Stimulated activated naive B cell treated with anti-CD40 and anti-IgM and Interleukin-4, amounts not matched to agents 10 μg/mL and 1 μg/mL and 100 μg/mL, for 72 hours (primary cell): Measurements from ENCODE around the gene CFAP410.

ENCODE experiments used
- ATAC-seq, 2 donors: fragments of 150-1000 bp; cut with Tn5 transposase; replicated peaks; 2 replicates each; pipeline ENCODE4 v1.10.0; 2021; ENCODE audit warnings: moderate library complexity in 1 of 2
- DNase-seq: peaks from one replicate; pipeline ENCODE4 v3.0.0; 2021
- H3K27ac Mint-ChIP-seq: one replicate; pipeline ENCODE4 v1.8.0; 2022; ENCODE audit warnings: mild to moderate bottlenecking, mixed read lengths
- H3K27me3 Mint-ChIP-seq, 2 donors: one replicate each; pipeline ENCODE4 v1.8.0; 2022; ENCODE audit warnings: mixed read lengths in 2 of 2
- H3K36me3 Mint-ChIP-seq, 2 donors: one replicate each; pipeline ENCODE4 v1.8.0; 2022; ENCODE audit warnings: mixed read lengths in 2 of 2, mild to moderate bottlenecking in 1 of 2
- H3K4me1 Mint-ChIP-seq, 2 donors: one replicate each; pipeline ENCODE4 v1.8.0; 2022; ENCODE audit warnings: mixed read lengths in 2 of 2, mild to moderate bottlenecking in 1 of 2
- H3K4me3 Mint-ChIP-seq, 2 donors: one replicate each; pipeline ENCODE4 v1.8.0; 2022; ENCODE audit warnings: mild to moderate bottlenecking in 2 of 2, mixed read lengths in 2 of 2, moderate library complexity in 1 of 2
- H3K9me3 Mint-ChIP-seq, 2 donors: one replicate each; pipeline ENCODE4 v1.8.0; 2022; ENCODE audit warnings: mixed read lengths in 2 of 2, mild to moderate bottlenecking in 1 of 2

Gene CFAP410

DNA sequence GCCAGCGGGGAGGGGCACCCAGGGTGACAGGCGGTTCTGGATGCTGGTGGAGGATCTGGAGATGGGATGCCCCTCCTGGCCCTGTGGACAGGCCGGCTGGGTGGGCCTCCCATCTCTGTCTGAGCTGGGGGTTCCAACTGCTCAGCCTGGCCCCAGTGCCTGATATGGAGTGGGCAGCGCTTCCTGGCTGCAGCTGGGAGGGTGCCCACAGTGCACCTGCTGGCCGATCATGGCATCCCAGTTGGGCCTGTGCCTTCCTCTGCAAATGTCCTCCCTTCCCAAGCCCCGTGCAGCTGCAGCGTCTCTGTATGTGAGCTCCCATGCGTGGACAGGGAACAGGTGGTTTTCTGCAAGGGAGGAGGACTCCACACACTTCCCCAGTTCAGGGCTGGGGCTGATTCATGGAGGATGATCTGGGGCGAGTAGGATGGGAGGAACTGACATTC, 37.2 kb downstream of the CFAP410 start:
- Mint-ChIP-seq H3K4me3 (peak overlapping the region; percentile 88 to 90), H3K27ac (peak overlapping the region; percentile 62), H3K4me1 (peaks cover 52 to 71% of the 10 kb centered on the region in 2 donors), H3K9me3 (no peaks in the 10 kb centered on the region), H3K36me3 (peaks cover 8 to 21% of the 10 kb centered on the region in 2 donors), H3K27me3 (no peaks in the 10 kb centered on the region)
- DNase-seq = no peak
- no peak for ATAC-seq

DNA sequence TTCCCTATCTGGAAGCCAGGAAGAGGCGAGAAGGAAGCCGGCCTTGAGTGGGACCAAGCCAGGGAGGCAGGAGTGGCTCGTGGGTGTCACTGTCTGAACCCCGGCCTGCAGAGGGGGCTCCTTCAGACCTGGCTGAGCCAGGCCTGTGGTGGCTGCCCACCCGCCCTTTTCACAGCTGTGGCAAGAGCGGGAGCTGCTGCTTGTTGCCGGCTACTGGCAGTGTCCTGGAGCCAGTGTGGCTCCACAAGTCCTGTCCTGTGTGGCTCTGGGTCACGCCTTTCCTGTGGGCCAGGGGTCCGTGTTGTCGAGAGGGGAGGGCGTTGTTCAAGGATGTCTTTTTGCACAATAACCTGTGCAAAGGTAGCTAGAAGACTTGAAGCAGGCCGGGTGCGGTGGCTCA, 38.0 kb downstream of the CFAP410 start:
- DNase-seq (no peak), ATAC-seq (no peak)
- Mint-ChIP-seq H3K27me3 (no peaks in the 10 kb centered on the region), H3K9me3 (no peaks in the 10 kb centered on the region), H3K4me1 (peaks cover 53 to 79% of the 10 kb centered on the region in 2 donors), H3K27ac (peak overlapping the region; percentile 79), H3K4me3 (peak overlapping the region; percentile 88 to 90), H3K36me3 (peaks cover 4 to 17% of the 10 kb centered on the region in 2 donors)

DNA sequence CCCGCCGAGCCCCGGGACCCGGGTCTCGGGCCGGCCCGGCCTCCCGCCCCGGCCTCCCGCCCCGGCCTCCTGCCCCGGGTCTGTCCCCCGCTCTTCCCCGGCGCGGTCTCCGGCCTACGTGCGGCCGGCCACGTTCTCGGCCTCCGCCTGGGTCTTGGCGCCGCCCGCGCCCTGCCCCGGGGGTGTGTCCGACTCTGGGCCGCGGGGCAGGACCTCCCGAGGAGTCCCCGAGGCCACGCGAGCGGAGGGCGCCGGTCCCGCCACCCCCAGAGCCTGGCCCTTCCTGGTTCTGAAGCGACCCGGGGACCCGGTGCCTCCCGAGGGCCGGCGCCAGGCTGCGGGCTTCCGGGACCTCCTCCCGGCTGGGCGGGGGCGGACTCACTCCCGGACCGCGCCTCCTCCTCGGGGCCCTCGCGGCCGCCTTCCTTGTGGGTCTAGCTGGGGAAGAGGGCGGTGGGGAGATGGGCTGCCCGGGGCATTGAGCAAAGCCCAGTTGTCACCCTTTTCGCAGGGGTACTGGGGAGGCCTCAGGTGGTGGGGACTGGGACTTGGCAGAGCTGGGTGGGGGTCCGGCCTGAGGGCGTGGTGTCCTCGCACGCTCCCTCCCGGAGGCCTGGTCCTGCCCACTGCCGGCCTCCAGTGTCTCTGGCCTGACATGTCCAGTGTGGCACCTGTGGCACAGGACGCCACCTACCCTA, 38.8 kb downstream of the CFAP410 start:
- ATAC-seq = peak; percentile 19 to 25
- Mint-ChIP-seq H3K27me3 (no peaks in the 10 kb centered on the region), H3K9me3 (no peaks in the 10 kb centered on the region), H3K36me3 (peaks cover 4 to 17% of the 10 kb centered on the region in 2 donors), H3K27ac (peak overlapping the region; percentile 79), H3K4me1 (peaks cover 56 to 86% of the 10 kb centered on the region in 2 donors), H3K4me3 (peak overlapping the region; percentile 88 to 90)
- peak; percentile 48 for DNase-seq

DNA sequence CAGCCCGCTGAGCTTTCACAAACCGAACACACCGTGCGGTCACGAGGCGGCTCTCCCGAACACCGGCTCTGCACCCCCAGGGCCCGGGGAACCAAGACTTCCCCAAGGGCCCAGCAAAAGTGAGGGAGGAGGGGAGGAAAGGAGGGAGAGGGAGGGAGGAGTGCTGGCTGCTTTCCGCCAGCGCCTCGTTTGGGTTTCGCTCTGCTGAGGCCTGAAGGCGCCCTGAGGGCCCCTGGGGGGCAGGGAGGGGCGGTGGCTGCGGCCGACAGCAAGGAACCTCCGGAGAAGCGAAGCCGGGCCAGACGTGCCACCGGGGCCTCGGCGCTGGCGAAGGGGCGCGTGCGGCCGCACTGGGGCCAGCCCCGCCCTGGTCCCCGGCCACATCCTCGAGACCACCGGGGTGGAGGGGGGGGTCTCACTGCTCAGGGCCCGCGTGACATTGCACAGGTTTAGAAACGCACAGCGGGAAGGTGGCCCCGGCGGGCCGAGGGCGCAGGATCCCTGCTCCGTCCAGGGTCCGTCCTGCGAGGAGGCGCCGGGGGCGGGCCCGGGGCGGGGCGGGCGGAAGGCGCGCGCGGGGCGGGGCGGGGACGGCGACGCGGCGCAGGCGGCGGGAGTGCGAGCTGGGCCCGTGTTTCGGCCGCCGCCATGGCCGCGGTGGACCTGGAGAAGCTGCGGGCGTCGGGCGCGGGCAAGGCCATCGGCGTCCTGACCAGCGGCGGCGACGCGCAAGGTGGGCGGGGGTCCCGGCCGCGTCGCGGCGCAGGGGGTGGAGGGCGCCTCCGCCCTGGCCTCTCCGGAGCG, 39.5 kb downstream of the CFAP410 start, which contains the start of gene PFKL:
TSS of gene PFKL (plus strand) at position 596 of the 804 bp plus-strand sequence. CDS start at position 649, 53 bp downstream.
- H3K27me3 Mint-ChIP-seq = no peaks in the 10 kb centered on the region
- peak; percentile 82 for DNase-seq
- H3K4me3 Mint-ChIP-seq = peak within 1 kb of the TSS; percentile 88 to 90
- H3K27ac Mint-ChIP-seq = peak within 1 kb of the TSS; percentile 98
- ATAC-seq = peak; percentile 63 to 72
- H3K9me3 Mint-ChIP-seq = no peaks in the 10 kb centered on the region
- peaks cover 58 to 86% of the 10 kb centered on the region in 2 donors for H3K4me1 Mint-ChIP-seq
- peaks cover 0 to 11% of the 10 kb centered on the region in 2 donors for H3K36me3 Mint-ChIP-seq

DNA sequence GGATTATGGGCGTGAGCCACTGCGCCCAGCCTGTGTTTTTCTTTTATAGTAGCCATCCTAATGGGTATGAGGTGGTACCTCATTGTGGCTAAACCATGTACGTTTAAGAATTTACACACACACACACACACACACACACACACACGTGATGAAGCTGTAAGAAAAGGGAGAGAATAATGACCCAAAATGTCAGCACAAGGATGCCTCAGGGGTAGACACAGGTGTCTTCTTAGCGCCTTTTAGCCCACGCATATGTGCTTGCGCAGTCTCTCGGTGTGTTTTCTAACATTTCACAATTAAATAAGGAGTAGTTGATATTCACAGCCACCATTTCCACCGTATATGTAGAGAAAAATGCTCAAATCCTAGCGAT, 40.1 kb downstream of the CFAP410 start:
- Mint-ChIP-seq H3K36me3 (peaks cover 0 to 10% of the 10 kb centered on the region in 2 donors), H3K9me3 (no peaks in the 10 kb centered on the region), H3K27me3 (no peaks in the 10 kb centered on the region), H3K4me1 (peaks cover 58 to 87% of the 10 kb centered on the region in 2 donors), H3K4me3 (peak overlapping the region; percentile 85 to 90), H3K27ac (peak overlapping the region; percentile 98)
- no peak for DNase-seq
- peak; percentile 3 to 11 for ATAC-seq

DNA sequence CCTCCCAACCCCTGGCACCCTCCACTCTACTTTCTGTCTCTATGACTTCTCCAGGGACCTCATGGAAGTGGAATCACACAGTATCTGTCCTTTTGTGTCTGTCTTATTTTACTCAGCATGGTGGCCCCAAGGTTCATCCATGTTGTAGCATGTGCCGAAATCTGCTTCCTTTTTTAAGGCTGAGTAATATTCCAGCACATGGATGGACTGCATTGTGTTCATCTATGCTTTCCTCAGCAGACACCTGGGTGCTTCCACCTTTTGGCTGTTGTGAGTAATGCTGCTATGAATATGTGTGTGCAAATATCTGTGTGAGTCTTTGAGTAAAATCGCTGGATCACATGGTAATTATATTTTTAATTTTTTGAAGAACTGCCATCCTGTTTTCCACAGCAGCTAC, 40.9 kb downstream of the CFAP410 start:
- Mint-ChIP-seq H3K4me1 (peaks cover 52 to 81% of the 10 kb centered on the region in 2 donors), H3K36me3 (peaks cover 0 to 6% of the 10 kb centered on the region in 2 donors), H3K27ac (peak overlapping the region; percentile 62), H3K9me3 (no peaks in the 10 kb centered on the region), H3K4me3 (peak overlapping the region in 1 of 2 donors; percentile 57), H3K27me3 (no peaks in the 10 kb centered on the region)
- DNase-seq (no peak), ATAC-seq (no peak)

DNA sequence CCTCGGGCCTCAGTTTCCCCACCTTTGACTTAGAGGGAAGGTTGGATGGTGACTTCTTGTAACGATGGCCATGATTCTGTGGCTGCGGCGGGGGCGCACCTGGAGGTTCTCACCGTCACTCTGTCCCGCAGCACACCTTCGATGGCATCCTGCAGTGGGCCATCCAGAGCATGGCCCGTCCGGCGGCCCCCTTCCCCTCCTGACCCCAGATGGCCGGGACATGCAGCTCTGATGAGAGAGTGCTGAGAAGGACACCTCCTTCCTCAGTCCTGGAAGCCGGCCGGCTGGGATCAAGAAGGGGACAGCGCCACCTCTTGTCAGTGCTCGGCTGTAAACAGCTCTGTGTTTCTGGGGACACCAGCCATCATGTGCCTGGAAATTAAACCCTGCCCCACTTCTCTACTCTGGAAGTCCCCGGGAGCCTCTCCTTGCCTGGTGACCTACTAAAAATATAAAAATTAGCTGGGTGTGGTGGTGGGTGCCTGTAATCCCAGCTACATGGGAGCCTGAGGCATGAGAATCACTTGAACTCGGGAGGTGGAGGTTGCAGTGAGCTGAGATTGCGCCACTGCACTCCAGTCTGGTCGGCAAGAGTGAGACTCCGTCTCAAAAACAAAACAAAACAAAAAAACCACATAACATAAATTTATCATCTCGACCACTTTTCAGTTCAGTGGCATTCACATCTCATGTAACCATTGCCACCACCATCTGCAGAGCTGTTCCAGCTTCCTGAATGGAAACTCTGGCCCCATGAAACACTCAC, 41.5 kb downstream of the CFAP410 start:
- H3K27ac Mint-ChIP-seq = peak overlapping the region; percentile 77

DNA sequence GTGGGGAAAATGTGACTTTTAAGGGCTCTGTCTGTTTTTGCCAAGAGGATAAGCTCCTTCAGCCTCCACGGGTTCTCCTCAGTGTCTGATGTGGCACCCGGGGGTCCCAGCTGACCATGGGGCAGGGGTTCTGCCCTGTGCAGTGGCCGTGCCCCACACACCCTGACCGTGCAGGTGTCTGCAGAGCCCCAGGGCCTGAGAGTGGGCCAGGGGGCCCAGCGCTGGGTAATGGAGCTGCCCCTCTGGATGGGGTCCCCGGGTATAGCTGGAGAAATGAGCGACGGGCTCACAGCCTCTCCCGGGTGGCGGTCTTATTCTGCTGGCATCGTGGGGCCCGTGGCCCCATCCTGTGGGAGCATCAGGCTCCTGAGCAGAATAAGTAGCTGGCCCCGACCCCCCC, 42.3 kb downstream of the CFAP410 start:
- Mint-ChIP-seq H3K36me3 (no peaks in the 10 kb centered on the region), H3K27ac (no peak overlapping the region), H3K4me3 (no peak overlapping the region), H3K9me3 (no peaks in the 10 kb centered on the region), H3K27me3 (no peaks in the 10 kb centered on the region), H3K4me1 (peaks cover 45 to 80% of the 10 kb centered on the region in 2 donors)
- no peak for DNase-seq
- ATAC-seq = no peak

More for the DNA sequence above, 41.5 kb downstream of the CFAP410 start:
- Mint-ChIP-seq H3K4me3 (peak overlapping the region; percentile 57 to 62), H3K4me1 (peaks cover 49 to 81% of the 10 kb centered on the region in 2 donors), H3K36me3 (peaks cover 0 to 6% of the 10 kb centered on the region in 2 donors), H3K27me3 (no peaks in the 10 kb centered on the region), H3K9me3 (no peaks in the 10 kb centered on the region)
- DNase-seq (peak; percentile 76), ATAC-seq (peak; percentile 49 to 50)

DNA sequence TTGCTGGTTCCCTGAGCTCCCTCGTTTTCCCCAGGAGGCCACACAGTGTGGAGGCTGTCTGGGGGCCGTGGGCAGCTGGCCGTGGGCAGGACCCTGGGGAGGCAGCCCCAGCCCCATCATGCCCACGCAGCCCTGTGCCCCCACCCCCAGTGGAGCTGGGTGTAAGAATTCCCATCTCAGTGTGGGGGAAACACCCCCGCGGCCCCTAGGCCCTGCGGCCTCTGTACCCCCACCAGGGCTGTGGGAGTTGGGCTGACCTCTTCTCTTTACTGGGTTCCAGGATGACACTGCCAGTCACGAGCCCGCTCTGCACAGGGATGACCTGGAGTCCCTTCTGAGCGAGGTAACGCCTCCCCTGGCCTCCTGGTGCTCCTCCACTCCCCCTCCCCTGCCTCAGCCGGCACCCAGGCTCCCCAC, 43.1 kb downstream of the CFAP410 start:
- DNase-seq = no peak
- H3K4me3 Mint-ChIP-seq = no peak overlapping the region
- H3K4me1 Mint-ChIP-seq = peaks cover 41 to 77% of the 10 kb centered on the region in 2 donors
- no peak for ATAC-seq
- no peaks in the 10 kb centered on the region for H3K9me3 Mint-ChIP-seq
- peak overlapping the region; percentile 87 for H3K27ac Mint-ChIP-seq
- no peaks in the 10 kb centered on the region for H3K36me3 Mint-ChIP-seq
- no peaks in the 10 kb centered on the region for H3K27me3 Mint-ChIP-seq

DNA sequence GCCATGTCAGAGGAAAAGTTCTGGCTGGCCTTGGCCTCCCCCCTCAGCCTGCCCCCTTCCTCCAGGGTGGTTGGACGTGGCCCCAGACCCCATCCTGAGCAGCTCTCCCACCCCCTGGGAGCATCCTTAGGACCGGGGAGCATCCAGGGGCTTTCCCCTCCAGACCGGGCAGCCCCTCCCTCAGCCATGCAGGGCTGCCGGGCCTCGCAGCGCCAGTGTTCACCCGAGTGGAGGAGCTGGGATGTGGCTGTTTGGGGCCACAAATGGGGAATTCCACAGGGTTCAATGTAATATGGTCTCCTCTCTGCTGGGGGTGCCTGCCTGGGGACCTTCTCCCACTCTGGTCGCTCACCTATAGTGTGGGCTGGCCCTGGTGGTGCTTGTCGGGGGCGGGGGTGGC, 43.5 kb downstream of the CFAP410 start:
- no peaks in the 10 kb centered on the region for H3K9me3 Mint-ChIP-seq
- no peaks in the 10 kb centered on the region for H3K36me3 Mint-ChIP-seq
- peak overlapping the region; percentile 87 for H3K27ac Mint-ChIP-seq
- peak overlapping the region; percentile 39 to 57 for H3K4me3 Mint-ChIP-seq
- H3K4me1 Mint-ChIP-seq = peaks cover 41 to 77% of the 10 kb centered on the region in 2 donors
- H3K27me3 Mint-ChIP-seq = no peaks in the 10 kb centered on the region
- DNase-seq (peak; percentile 29), ATAC-seq (peak; percentile 8 to 21)

DNA sequence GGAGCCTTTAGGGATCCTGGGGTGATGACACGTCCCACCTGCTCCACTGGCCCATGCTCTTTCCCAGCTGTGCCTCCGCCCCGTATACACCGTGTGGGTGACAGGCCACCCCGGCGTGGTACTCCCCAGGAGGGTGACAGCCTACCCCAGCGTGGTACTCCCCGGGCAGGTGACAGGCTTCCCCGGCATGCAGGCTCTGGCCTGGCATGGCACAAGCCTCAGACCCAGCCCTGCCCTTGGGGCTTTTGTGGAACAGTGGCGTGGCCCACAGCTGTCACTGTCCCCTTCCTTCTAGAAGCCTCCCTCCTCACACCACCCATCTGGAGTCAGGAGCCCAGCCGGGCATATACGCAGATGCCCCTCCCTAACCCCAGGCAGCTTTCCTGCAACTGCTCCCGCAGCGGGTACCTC, 44.0 kb downstream of the CFAP410 start:
- DNase-seq = no peak

DNA sequence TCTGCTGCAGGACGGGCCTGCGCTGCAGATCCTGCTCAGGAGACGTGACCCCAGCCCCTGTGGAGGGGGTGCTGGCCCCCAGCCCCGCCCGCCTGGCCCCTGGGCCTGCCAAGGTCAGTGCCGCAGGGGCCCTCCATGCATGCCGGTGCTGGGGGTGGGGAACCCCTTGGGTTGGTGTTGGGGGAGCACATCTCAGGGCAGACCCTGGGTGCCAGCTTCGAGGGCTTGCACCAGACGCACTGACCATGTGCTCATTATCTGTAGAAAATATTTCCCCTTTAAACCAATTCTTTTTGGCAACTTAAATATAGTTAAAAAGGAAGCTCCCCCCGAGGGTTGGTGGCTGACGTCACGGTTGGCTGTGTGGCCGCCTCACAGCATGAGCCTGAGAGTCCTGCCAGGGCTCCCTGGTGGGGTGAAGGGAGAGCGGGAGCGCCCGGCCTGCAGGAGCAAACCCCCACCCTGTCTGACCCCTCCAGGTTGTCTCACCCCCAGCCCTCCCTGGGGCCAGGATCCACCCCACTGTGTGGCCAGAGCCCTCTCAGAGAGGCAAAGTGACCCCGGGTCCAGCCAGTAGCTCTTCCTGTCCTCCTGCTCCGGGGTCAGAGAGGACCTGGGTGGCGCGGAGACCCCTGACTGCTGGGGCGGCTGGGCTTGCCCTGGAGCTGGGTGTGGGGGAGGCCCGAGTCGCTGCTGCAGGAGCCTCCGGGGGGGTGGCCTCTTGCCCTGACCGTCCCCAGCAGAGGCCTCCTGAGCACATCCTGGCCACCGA, 44.6 kb downstream of the CFAP410 start:
- Mint-ChIP-seq H3K27ac (peak overlapping the region; percentile 42), H3K9me3 (no peaks in the 10 kb centered on the region), H3K36me3 (no peaks in the 10 kb centered on the region), H3K27me3 (no peaks in the 10 kb centered on the region), H3K4me1 (peaks cover 44 to 81% of the 10 kb centered on the region in 2 donors), H3K4me3 (peak overlapping the region in 1 of 2 donors; percentile 51)
- no peak for ATAC-seq
- DNase-seq = no peak

More for the DNA sequence above, 44.0 kb downstream of the CFAP410 start:
- H3K27ac Mint-ChIP-seq = peak overlapping the region; percentile 87
- no peaks in the 10 kb centered on the region for H3K36me3 Mint-ChIP-seq
- no peaks in the 10 kb centered on the region for H3K9me3 Mint-ChIP-seq
- H3K4me3 Mint-ChIP-seq = peak overlapping the region; percentile 51 to 57
- peaks cover 44 to 80% of the 10 kb centered on the region in 2 donors for H3K4me1 Mint-ChIP-seq
- peak in 1 of 2 donors; percentile 7 for ATAC-seq
- no peaks in the 10 kb centered on the region for H3K27me3 Mint-ChIP-seq

DNA sequence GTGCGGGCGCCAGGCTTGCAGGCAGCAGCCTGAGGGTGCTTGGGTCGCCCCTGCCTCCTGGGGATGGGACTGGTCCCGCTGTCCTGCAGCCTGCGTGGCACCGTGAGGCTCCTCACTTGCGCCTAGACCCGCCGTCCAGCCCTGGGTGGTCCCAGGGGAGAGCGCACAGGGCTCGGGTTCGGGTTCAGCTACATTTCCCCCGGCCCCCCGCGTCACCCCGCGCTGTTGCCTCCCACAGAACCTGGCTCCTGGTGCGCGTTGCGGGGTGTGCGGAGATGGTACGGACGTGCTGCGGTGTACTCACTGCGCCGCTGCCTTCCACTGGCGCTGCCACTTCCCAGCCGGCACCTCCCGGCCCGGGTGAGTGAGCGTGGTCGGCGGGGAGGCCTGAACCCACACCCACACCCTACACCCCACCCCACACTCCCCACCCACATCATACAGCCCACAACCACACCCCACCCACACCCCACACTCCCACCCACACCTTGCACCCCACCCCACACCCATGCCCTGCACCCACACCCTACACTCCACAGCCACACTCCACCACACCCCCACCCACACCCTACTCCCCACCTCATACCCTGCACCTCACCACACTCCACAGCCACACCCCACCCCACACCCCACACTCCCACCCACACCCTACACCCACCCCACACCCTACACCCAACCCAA, 45.5 kb downstream of the CFAP410 start:
- Mint-ChIP-seq H3K27ac (no peak overlapping the region), H3K9me3 (no peaks in the 10 kb centered on the region), H3K4me3 (no peak overlapping the region), H3K4me1 (peaks cover 38 to 73% of the 10 kb centered on the region in 2 donors), H3K36me3 (no peaks in the 10 kb centered on the region), H3K27me3 (no peaks in the 10 kb centered on the region)
- no peak for ATAC-seq
- DNase-seq = no peak
